ENCODE results near the gene UBE3D. TPM values are rescaled to one million over a fixed set of nuclear protein-coding genes. Genes with fewer than 3 reads are reported as not detected.

The UBE3D gene
- polyA plus RNA-seq, 2 of the 4 experiments (the other 2 are of a cell fraction), result 4.4 to 6.2 TPM

DNA sequence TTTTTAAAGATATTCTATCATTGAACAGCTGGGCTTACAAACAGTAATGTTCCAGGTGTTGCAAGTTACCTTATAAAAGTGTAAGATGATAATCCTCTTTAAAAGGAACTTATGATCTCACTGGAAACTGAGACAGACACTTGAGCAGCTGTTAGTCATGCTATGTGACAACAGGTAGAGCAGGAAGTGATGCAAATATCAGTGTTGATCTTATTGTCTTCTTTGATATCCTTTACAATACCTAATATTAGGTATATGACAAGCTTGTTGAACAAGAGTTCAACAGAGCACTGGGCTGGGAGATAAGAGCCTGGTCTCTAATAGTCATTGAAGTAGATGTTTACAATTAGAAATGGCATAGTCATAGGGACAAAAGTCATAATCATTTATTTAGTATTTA is 150.0 kb downstream of the UBE3D start:
- ATAC-seq (no peak), DNase-seq (ENCODE audit: low read depth in 1 of 2, low spot score in 1 of 2) (no peak), FAIRE-seq (no peak)
- Histone ChIP-seq H3K4me2 (no peak overlapping the region), H3K4me1 (no peaks in the 10 kb centered on the region), H3K27ac (no peak overlapping the region), H3K9me3 (no peaks in the 10 kb centered on the region), H3K4me3 (no peak overlapping the region)
- CTCF ChIA-PET, result no interaction called here
- POLR2A ChIA-PET, result no interaction called here
- TF ChIP-seq FOSB (CRISPR knock-in tag; IDR thresholded peaks at IDR 0.05) (no peak), RCOR1 (IDR thresholded peaks at IDR 0.05; ENCODE audit: low read depth, low read length) (no peak), PHF8 (IDR thresholded peaks at IDR 0.05; ENCODE audit: borderline replicate concordance, low read depth) (no peak), FOXS1 (CRISPR knock-in tag; IDR thresholded peaks at IDR 0.05) (no peak), MYC (IDR thresholded peaks at IDR 0.05; ENCODE audit: borderline replicate concordance, low read length) (no peak), EHMT2 (IDR thresholded peaks at IDR 0.05; ENCODE audit: low read depth) (no peak), RNF2 (IDR thresholded peaks at IDR 0.05; ENCODE audit: borderline replicate concordance, low read depth) (no peak), CHD4 (IDR thresholded peaks at IDR 0.05; ENCODE audit: borderline replicate concordance) (no peak), CBX2 (IDR thresholded peaks at IDR 0.05; ENCODE audit: borderline replicate concordance, low read depth) (no peak), GATA3 (IDR thresholded peaks at IDR 0.05; ENCODE audit: borderline replicate concordance) (no peak), RARB (CRISPR knock-in tag; IDR thresholded peaks at IDR 0.05) (no peak), HDAC2 (IDR thresholded peaks at IDR 0.05) (no peak), ESRRA (IDR thresholded peaks at IDR 0.05; ENCODE audit: borderline replicate concordance, low read length) (no peak), HOXB5 (CRISPR knock-in tag; IDR thresholded peaks at IDR 0.05) (no peak), HEYL (CRISPR knock-in tag; IDR thresholded peaks at IDR 0.05) (no peak)
- TF ChIP-seq, protein P1, sequence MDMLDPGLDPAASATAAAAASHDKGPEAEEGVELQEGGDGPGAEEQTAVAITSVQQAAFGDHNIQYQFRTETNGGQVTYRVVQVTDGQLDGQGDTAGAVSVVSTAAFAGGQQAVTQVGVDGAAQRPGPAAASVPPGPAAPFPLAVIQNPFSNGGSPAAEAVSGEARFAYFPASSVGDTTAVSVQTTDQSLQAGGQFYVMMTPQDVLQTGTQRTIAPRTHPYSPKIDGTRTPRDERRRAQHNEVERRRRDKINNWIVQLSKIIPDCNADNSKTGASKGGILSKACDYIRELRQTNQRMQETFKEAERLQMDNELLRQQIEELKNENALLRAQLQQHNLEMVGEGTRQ (IDR thresholded peaks at IDR 0.05), result no peak
- TF ChIP-seq, protein P2, sequence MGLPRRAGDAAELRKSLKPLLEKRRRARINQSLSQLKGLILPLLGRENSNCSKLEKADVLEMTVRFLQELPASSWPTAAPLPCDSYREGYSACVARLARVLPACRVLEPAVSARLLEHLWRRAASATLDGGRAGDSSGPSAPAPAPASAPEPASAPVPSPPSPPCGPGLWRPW (IDR thresholded peaks at IDR 0.05), result no peak

DNA sequence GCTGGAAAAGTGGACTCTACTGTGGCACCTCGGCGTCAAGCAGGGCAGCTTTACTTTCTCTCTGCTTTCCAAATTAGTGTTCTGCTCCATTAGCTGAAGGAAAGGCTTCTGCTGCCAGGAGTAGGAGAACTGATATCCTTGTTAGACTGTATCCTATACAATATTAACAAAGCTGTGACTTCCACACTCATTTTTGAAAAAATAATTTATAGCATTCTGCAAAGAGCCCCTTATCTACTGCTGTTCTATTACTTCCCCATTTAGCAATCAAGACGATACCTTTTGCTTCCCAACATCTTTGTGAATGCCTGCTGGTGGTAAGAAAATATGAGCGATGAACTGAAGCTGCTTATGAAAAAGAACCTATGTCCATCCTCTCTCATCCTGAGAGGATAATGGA is 151.1 kb downstream of the UBE3D start:
- Histone ChIP-seq H3K4me1 (no peaks in the 10 kb centered on the region), H3K4me2 (no peak overlapping the region), H3K9me3 (no peaks in the 10 kb centered on the region), H3K27ac (no peak overlapping the region), H3K4me3 (no peak overlapping the region)
- WGBS (ENCODE audit: missing lambda C conversion rate), result 95% methylated on average over 4 of the region's 4 CpGs
- ATAC-seq, result no peak
- CTCF ChIA-PET, result interaction anchor here (1.3 kb wide), 1 partner anchor 101 kb away, joined by 3 read pairs; no protein-coding TSS in a partner anchor
- FAIRE-seq, result no peak
- no peak for TF ChIP-seq SMC3 (IDR thresholded peaks at IDR 0.05)
- TF ChIP-seq ESRRA (IDR thresholded peaks at IDR 0.05; ENCODE audit: borderline replicate concordance, low read length), result no peak
- DNase-seq (ENCODE audit: low read depth in 1 of 2, low spot score in 1 of 2), result no peak
- POLR2A ChIA-PET, result no interaction called here

DNA sequence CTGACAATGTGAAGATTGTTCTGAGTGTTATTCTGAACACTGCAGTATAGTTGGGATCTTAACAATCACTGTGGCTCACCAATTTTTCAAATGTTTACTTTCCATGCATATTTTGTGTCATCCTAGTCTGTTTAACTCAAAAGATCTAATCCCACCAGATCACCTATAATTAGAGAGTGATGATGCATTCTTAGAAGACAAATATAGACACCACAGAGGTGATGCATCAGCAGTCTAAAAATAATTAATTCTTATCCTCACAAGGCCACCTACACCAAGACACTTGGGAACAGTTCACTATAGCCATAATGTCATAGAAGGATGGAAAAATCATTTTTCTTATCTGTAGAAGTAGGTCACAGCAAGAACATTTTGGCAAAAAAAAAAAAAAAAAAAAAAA is 154.8 kb downstream of the UBE3D start:
- FAIRE-seq, result no peak
- no peak for ATAC-seq
- no peak overlapping the region for H3K4me3 ChIP-seq
- H3K27ac ChIP-seq, result no peak overlapping the region
- POLR2A ChIA-PET, result no interaction called here
- no peak overlapping the region for H3K4me2 ChIP-seq
- TF ChIP-seq ZSCAN20 (CRISPR knock-in tag; IDR thresholded peaks at IDR 0.05), result no peak
- TF ChIP-seq NPAS2 (CRISPR knock-in tag; IDR thresholded peaks at IDR 0.05; ENCODE audit: borderline replicate concordance), result no peak
- no peak for TF ChIP-seq CBX8 (IDR thresholded peaks at IDR 0.05)
- no peak for TF ChIP-seq HOXB5 (CRISPR knock-in tag; IDR thresholded peaks at IDR 0.05)
- TF ChIP-seq, protein P1 (IDR thresholded peaks at IDR 0.05), result no peak
- no peak for TF ChIP-seq KDM1A (IDR thresholded peaks at IDR 0.05; ENCODE audit: low read depth)
- TF ChIP-seq POLR2AphosphoS2 (conservative IDR thresholded peaks at IDR 0.05; ENCODE audit: low read length), result no peak
- TF ChIP-seq RARB (CRISPR knock-in tag; IDR thresholded peaks at IDR 0.05), result no peak
- no peak for TF ChIP-seq RNF2 (IDR thresholded peaks at IDR 0.05; ENCODE audit: borderline replicate concordance, low read depth)
- no peak for TF ChIP-seq RCOR1 (IDR thresholded peaks at IDR 0.05; ENCODE audit: low read depth, low read length)
- no peak for TF ChIP-seq JUNB (IDR thresholded peaks at IDR 0.05)
- CTCF ChIA-PET, result interaction anchor here (0.6 kb wide), 1 partner anchor 668 kb away, joined by 3 read pairs; no protein-coding TSS in a partner anchor
- H3K9me3 ChIP-seq, result no peaks in the 10 kb centered on the region
- no peaks in the 10 kb centered on the region for H3K4me1 ChIP-seq
- DNase-seq (ENCODE audit: low read depth in 1 of 2, low spot score in 1 of 2), result no peak

Measured in A549 (cell line).